HG03460 (cell line): ENCODE measurements around the gene FHIT.

Experiments
- ATAC-seq: cut with Tn5 transposase; IDR thresholded peaks from one replicate; pipeline ENCODE4 v1.9.1; 2021; ENCODE audit not compliant: unreplicated experiment

FHIT gene

GRCh38 chr3:60531759-60532158 lies 719.5 kb downstream of the FHIT start:
- no peak for ATAC-seq

GRCh38 chr3:60528651-60529050 lies 722.6 kb downstream of the FHIT start:
- no peak for ATAC-seq

GRCh38 chr3:60523536-60523935 lies 727.7 kb downstream of the FHIT start:
- ATAC-seq = no peak

GRCh38 chr3:60517134-60517533 lies 734.1 kb downstream of the FHIT start:
- no peak for ATAC-seq

- ATAC-seq = no peak
Observed at GRCh38 chr3:60514866-60515265, 736.4 kb downstream of the FHIT start.

GRCh38 chr3:60514085-60514649 lies 737.1 kb downstream of the FHIT start:
- no peak for ATAC-seq

- ATAC-seq = no peak
Observed at GRCh38 chr3:60513241-60513640, 738.0 kb downstream of the FHIT start.

GRCh38 chr3:60512506-60512905 lies 738.7 kb downstream of the FHIT start:
- no peak for ATAC-seq

- ATAC-seq = no peak
Observed at GRCh38 chr3:60509471-60509870, 741.8 kb downstream of the FHIT start.

- no peak for ATAC-seq
Observed at GRCh38 chr3:60504827-60505457, 746.3 kb downstream of the FHIT start.

GRCh38 chr3:60501314-60501713 lies 749.9 kb downstream of the FHIT start:
- ATAC-seq = no peak

- no peak for ATAC-seq
Observed at GRCh38 chr3:60497902-60498301, 753.4 kb downstream of the FHIT start.

- no peak for ATAC-seq
Observed at GRCh38 chr3:60490992-60491391, 760.3 kb downstream of the FHIT start.

- no peak for ATAC-seq
Observed at GRCh38 chr3:60475096-60475495, 776.2 kb downstream of the FHIT start.

- no peak for ATAC-seq
Observed at GRCh38 chr3:60469481-60469880, 781.8 kb downstream of the FHIT start.

GRCh38 chr3:60463685-60464084 lies 787.6 kb downstream of the FHIT start:
- ATAC-seq = no peak

GRCh38 chr3:60461267-60461666 lies 790.0 kb downstream of the FHIT start:
- no peak for ATAC-seq

- no peak for ATAC-seq
Observed at GRCh38 chr3:60456180-60456579, 795.1 kb downstream of the FHIT start.

GRCh38 chr3:60453326-60453725 lies 797.9 kb downstream of the FHIT start:
- no peak for ATAC-seq

- ATAC-seq = no peak
Observed at GRCh38 chr3:60448696-60449095, 802.6 kb downstream of the FHIT start.

GRCh38 chr3:60445446-60445845 lies 805.8 kb downstream of the FHIT start:
- no peak for ATAC-seq

- no peak for ATAC-seq
Observed at GRCh38 chr3:60444898-60445437, 806.3 kb downstream of the FHIT start.

GRCh38 chr3:60440869-60441268 lies 810.4 kb downstream of the FHIT start:
- ATAC-seq = no peak
